ENCODE results near the gene HYLS1.
A peak's percentile ranks its signal among the peaks of the same experiment; 100 is the strongest.

HYLS1 gene

DNA sequence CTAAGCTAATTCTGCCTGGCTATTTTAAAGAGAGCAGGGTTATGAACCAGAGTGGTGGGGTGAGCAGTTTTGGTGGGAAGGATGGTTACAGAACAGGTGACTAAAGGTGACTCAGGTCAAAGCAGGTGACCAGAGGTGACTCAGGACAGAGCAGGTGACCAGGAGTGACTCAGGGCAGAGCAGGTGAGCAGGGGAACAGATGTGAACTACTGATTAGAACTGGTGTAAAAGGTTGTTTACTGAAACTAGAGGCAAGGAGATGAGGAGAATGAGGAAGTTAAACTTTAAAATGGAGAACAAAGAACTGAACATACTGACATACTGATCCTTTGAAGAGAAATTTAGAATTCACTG lies 15.4 kb upstream of the HYLS1 start:
- no peak overlapping the region for H3K4me3 ChIP-seq (ENCODE audit: control insufficient read depth, low read depth, low read length)
- DNase-seq (ENCODE audit: low read depth) = no peak
- TF ChIP-seq CTCF (conservative IDR thresholded peaks at IDR 0.05; ENCODE audit: control insufficient read depth, insufficient read depth, low read depth, low read length) = no peak

DNA sequence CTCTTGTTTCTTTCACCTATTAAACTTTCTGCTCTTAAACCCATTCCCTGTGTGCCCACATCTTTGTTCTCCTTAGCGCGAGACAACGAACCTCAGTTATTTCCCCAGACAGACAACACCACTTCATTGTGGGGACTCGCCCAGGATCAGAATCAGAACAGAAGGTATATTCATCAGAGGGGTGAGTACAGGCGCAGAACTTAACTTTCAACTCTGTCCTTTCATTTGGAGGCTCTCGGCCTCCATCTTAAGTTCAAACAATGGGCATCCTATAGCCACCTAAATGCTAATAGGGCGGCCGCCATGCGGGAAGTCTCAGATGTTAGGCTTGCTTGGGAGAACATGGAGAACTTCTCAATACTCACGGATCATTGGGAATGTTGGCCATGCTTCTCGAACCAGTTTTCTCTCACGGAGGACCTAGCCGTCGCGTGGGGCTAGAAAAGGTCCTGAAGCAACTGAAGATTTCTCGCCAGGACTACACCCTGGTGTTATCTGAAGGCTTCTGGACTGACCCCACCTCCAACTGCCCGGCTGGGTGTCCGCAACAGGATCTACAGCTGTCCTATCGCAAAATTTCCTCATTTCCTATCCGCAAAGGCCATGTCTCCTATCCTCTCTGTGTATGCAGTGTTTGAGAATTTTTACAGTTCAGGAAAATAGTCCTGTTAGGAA lies 13.4 kb upstream of the HYLS1 start:
- H3K4me3 ChIP-seq (ENCODE audit: control insufficient read depth, low read depth, low read length) = peak overlapping the region; percentile 16

DNA sequence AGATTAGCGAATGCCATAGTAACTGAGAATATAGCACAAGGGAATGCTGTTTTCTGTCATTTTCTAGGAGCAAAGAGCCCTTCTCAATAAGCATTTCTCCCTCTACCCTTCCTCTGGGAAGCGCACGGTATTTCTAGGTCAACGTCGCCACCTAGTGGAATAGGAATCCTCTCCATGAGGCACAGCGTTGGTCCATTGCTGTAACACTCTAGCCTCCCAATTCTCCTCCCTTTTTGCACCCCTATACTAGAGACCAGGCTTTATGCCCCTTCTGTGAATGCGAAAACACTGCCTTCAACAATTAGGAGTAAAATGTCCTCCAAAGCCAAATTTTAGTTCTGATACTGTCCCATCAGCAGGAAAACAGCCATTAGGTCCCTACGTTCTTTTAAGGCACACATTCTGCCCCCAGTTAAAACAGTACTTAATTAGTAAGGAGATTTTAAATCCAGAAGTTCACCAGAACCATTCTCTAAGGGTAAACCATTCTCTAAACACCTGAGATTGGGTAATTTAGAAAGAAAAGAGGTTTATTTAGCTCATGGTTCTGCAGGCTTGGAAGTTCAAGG lies 12.8 kb upstream of the HYLS1 start:
- TF ChIP-seq CTCF (conservative IDR thresholded peaks at IDR 0.05; ENCODE audit: control insufficient read depth, insufficient read depth, low read depth, low read length) = peak; percentile 92
- H3K4me3 ChIP-seq (ENCODE audit: control insufficient read depth, low read depth, low read length) = peak overlapping the region; percentile 16
- peak; percentile 74 for DNase-seq (ENCODE audit: low read depth)

More for the DNA sequence above, 13.4 kb upstream of the HYLS1 start:
- TF ChIP-seq CTCF (conservative IDR thresholded peaks at IDR 0.05; ENCODE audit: control insufficient read depth, insufficient read depth, low read depth, low read length) = no peak
- no peak for DNase-seq (ENCODE audit: low read depth)

- no peak for DNase-seq (ENCODE audit: low read depth)
- TF ChIP-seq CTCF (conservative IDR thresholded peaks at IDR 0.05; ENCODE audit: control insufficient read depth, insufficient read depth, low read depth, low read length) = no peak
- no peak overlapping the region for H3K4me3 ChIP-seq (ENCODE audit: control insufficient read depth, low read depth, low read length)
Measured at GRCh38 chr11:125881291-125881690, 6.2 kb upstream of the HYLS1 start.

DNA sequence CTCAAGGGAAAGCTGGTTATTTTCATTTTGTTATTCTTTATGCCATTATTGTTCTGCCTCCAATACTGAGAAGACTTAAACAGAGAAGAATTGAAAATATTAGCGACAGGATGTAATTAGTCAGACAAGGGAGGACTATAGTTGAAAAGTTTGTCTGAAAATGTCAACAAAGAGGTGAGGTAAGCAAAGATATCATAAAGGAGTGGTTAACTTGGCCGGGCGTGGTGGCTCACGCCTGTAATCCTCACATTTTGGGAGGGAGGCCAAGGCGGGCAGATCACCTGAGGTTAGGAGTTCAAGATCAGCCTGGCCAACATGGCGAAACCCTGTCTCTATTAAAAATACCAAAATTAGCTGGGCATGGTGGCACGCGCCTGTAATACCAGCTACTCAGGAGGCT lies 4.1 kb upstream of the HYLS1 start:
- no peak for TF ChIP-seq CTCF (conservative IDR thresholded peaks at IDR 0.05; ENCODE audit: control insufficient read depth, insufficient read depth, low read depth, low read length)
- no peak overlapping the region for H3K4me3 ChIP-seq (ENCODE audit: control insufficient read depth, low read depth, low read length)
- no peak for DNase-seq (ENCODE audit: low read depth)

GRCh38 chr11:125886997-125887372 lies 483 bp upstream of the HYLS1 start:
- peak overlapping the region; percentile 78 for H3K4me3 ChIP-seq (ENCODE audit: control insufficient read depth, low read depth, low read length)
- TF ChIP-seq CTCF (conservative IDR thresholded peaks at IDR 0.05; ENCODE audit: control insufficient read depth, insufficient read depth, low read depth, low read length) = no peak
- DNase-seq (ENCODE audit: low read depth) = peak; percentile 47

All from fibroblast of mammary gland (primary cell).